Endometrial microvascular endothelial cells (primary cell): ENCODE results near the gene CAMTA1. TPM values are rescaled to one million over a fixed set of nuclear protein-coding genes. Genes with fewer than 3 reads are reported as not detected.

Experiments used
- in situ Hi-C: cut with HindIII; loops from 2 replicates; pipeline ENCODE4 v1.10.0; 2017; ENCODE audit warnings: low sequenced_read_pairs, low pct_unique_long_range_greater_than_20kb; ENCODE audit errors: inconsistent ontology term
- total RNA-seq: library from RNA; depleted of rRNA; stranded (reverse); fragments of >200 nt; gene quantifications from one replicate; pipeline ENCODE4 v1.2.3, GENCODE V29; 2015; ENCODE audit errors: inconsistent ontology term

The CAMTA1 gene
- total RNA-seq, 1 donor from 2014 or later, result 89.0 TPM

DNA sequence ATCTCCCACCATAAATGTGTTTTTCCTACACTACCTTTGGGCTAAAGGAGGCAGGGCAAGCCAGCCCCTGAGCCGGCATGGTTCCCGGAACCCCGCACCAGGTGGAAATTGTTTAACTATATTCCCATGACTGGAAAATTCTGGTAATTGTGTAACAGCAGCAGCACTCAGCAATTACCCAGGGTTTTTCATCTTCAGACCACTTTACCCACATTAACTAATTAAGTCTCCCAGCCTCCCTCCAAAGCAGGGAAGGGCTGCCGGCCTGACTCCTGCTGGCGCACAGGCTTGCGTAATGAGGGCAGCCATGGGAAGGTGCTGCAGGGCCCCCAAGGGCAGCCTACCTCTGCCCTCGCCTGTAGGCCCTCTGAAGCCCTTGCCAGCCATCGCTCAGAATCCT lies 845.1 kb downstream of the CAMTA1 start:
- in situ Hi-C loops, result no loop called here

DNA sequence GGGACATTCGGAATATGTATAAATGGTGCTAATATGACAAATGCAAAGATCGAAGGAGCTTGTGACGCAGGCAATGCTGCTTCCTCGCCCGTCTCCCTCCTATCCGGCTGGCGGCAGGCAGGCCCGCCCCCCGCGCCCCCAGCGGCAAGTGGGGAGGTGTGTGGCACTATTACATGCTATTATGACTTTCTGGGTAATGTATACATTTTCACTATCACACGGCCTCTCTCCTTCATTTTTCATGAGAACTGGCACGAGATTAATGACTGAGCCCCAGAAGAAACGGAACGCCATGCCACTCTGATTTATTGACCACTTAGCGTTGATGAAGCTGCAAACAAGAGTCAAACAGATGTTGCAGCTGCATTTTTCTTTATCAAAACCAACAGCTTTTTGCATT lies 846.9 kb downstream of the CAMTA1 start:
- in situ Hi-C loops, result no loop called here

DNA sequence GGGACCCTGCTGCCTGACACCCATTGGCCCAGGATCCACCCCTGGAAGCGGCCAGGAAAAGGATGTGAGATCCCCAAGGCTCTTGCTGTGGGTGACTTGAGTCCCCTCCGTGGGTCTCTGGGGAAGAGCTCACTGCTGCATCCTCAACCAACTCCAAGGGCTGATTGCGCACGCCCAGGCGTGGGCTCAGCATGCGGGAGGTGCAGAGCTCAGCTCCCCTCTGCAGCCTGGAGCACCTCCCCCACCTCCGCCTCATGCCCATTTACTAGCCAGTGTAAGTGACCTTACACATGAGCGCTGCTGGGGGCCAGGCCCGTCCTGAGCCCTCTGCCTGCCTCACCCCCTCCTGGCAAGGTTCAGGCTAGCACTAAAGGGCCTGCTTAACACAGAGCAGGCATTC lies 847.4 kb downstream of the CAMTA1 start:
- in situ Hi-C loops, result no loop called here

DNA sequence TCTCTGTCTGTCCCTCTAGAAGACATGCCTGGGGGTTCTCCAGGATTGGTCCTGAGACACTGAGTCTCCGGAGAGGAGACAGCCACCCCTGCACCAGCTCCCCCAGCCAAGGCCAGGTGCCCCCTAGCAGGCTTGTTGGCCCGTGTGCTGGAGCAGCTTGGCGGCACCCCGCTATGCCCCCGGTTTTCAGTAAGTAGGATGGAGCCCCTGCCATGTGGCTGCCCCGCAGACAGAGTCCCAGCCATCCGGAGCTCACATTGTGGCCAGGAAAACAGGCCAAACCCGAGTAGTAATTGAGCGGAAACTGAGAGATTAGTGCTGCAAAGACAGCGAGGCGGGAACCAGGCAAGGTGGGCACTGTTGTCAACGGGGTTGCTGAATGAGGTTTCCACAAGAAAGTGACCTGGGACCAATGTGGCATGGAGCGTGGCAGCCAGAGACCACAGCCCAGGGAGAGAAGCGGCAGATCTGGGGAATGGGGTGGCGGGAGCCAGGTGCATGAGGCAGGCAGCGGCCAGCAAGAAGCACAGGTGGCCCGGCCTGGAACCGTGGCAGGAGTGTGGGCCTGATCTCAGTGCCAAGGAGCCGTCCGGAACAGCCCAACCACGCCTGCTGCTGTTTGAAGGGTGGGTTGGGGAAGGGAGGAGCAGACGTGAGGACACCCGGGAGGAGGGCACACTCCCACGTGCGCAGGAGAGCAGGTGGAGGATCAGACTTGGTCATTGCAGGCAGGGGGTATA lies 848.4 kb downstream of the CAMTA1 start:
- in situ Hi-C loops, result no loop called here

DNA sequence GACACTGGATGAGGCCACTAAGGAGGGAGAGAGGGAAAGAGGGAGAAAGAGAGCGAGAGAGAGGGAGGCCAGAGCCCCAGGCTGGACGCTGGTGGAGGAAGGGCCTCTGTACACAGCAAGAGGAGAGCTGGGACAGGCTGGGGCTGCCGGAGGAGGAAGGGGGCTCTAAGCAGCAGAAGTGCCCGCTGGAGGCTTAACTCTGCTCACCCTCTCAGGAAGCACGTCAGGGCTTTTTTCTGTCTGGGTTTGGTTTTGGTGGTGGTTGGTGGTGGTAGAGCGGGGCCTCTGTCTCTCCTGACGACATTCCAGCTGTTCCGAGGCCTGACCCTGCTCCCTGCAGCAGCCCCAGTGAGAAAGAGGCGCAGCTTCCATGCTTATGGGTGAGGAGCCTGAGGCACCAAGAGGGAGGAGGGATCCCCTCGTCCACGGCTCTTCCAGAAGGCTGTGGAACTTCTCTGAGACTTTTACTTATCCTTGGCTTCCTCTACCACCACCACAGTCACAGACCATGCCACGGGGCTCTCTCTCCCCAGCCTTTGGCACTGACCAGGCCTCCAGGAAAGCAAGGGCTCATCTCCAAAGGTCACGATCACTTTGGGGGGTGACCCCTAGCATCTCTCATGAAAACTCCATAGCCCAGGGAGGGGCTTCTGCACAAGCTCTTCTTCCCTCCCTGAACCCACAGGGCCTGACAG lies 849.4 kb downstream of the CAMTA1 start:
- in situ Hi-C loops, result no loop called here

DNA sequence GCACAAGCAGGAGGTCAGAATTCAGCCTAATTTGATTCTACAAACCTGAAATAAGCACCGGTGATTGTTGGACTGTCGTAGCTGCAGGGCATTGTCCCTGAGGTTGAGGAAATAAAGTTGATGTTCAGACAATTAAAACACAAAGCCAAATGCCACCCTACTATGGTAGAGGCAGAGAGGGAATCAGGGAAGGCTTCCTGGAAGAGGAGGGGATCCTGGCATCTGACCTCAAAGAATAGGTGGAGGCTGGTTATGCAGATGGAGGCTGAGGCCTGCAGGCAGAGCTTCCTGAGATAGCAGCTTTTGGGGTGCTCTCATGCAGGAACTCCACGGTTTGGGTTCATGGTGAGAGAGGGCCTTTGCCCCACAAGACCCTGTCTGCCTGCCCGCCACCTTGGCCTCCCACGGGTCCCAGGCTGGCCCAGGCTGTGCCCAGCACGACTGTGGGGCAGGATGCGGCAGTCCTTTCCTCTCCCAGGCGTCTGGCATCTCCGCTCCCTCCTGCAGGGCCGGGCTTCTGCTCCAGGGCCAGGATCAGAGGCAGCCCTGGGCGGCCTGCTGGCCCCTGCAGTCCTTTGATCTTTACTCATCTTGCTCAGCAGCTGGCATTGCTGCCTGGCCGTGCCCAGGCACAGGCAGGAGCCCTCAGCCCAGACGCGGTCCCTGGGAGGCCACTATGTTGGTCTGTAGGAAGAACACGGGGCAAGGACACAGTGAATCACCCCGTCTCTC lies 851.7 kb downstream of the CAMTA1 start:
- in situ Hi-C loops, result no loop called here

DNA sequence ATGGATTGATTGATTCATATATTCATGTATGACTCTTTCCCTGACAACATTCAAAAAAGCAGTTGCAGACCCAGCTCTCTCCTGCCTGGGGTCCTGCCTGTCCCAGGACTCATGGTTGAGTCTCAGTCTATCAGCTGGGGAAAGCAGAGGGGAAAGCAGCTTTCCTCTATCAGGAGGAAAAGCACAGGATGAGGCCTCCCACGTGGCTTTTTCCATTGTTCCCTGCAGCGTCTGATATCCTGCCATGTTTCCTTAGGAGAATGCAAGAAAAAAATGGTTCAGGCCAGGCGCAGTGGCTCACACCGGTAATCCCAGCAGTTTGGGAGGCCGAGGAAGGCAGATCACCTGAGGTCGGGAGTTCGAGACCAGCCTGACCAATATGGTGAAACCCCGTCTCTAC lies 852.8 kb downstream of the CAMTA1 start:
- in situ Hi-C loops, result no loop called here

DNA sequence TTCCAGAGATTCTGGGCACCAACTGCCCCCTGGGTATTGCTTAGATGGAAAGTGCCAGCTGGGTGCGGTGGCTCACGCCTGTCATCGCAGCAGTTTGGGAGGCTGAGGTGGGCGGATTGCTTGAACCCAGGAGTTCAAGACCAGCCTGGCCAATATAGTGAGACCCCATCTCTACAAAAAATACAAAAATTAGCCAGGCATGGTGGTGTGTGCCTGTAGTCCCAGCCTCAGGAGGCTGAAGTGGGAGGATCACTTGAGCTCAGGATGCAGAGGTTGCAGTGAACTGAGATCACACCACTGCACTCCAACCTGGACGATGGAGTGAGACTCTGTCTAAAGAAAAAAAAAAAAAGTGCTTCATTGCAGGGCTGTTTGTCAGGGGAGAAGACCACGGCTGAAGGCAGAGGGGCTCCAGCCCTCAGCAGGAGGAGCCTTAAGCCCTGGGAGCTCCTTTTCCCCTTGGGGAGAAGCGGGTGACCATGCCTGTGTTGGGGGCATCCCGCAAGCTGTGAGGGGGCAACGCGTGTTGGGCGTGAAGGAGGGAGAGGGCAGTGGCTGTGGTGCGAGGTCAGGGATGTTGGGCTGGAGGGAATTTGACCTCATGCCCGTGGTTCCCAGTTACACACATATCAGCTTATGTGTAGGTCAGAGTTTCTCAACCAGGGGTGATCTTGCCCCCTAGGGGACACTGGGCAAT lies 854.3 kb downstream of the CAMTA1 start:
- in situ Hi-C loops, result no loop called here

DNA sequence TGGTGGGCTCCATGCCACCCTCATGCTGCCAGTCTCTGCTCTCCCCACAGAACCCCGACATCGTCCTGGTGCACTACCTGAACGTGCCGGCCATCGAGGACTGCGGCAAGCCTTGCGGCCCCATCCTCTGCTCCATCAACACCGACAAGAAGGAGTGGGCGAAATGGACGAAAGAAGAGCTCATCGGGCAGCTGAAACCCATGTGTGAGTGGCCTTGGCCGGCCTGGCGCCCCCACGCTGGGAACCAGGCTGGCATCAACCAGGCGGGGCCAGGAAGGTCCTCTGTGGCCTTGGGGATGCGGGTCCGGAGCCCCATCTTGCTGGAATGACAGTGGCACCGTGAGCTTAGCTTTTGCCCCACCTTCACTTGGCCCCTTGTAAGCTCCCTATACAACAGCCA lies 855.1 kb downstream of the CAMTA1 start:
- in situ Hi-C loops, result no loop called here

DNA sequence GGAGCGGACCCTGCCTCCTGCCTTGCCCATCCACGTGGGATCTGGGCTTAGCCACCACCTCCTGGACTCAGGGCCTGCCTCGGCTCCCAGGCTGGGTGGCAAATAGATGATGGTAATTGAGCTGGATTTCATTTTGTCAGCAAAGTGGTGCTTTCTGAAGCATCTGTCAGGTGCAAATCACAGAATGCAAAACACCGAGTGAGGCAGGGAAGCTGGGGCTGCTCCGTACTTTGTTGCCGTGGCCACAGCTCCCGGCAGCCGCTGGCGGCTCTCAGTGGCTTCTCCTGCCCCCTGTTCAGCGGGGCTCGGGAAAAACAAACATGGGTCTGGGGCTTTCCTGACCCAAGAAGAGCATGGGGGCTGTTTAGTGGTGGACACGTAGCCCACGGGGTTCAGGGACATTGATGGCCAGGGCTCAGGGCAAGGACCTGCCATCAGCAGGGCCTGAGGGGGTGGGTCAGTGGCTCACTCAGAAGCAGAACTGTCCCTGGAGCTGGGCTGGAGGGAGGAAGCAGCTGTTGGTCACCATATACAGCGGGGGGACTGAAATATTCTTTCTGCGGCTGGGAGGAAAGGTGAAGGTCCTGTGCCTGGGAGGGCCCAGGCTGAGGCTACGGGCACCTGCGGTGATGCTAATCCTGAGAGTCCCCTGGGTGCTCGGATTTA lies 855.8 kb downstream of the CAMTA1 start:
- in situ Hi-C loops, result no loop called here

DNA sequence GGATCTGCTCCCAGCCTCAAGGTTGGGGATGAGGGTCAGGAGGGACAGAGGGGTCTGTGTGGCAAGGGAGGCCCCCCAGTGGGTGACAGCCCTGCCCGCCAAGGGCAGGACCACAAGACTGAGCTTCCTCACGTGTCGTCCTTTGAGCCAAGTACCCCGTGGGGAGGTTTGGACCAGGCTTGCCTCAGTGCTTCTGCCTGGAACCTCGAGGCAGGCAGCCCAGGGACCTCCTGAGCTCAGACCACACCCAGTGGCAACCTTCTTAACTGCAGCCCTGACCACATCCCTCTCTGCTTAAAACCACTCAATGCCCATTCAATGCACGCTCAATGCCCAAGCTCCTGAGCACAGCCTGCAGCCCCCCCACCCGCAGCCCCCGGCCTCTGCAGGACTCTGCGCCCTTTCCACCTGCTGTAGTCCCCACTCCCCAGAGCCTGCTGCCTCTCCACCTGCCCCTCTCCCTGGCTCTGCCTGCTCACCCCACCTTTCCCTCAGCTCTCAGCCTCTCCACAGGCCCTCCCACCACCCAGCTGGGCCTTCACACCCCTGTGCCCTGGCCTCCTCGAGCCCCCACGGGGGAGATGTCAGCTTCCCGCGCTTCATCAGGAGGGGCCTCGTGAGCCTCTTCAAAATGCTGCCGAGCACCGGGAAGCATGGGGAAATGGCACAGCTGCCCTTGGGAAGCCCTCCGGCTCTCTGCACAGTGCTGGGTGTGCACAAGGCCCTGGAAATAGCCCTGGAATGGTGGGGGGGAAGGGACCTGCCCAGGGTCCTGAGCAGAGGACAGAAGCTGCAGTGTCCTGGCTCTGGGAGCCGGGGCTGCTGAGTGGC lies 856.5 kb downstream of the CAMTA1 start:
- in situ Hi-C loops, result no loop called here

DNA sequence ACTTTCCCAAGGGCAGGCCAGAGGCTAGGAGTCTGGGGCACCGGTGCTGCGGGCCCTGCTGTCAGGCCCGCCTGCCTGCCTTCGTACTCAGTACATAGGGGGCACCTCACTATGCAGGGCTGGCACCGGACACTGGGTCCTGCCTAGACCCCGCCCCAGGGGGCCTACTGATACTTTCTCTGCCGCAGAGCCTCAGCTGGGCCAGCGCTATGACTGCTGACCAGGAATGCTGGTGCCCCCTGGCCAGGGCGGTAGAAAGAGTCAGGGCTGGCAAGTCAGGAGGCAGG lies 857.1 kb downstream of the CAMTA1 start:
- in situ Hi-C loops, result no loop called here

DNA sequence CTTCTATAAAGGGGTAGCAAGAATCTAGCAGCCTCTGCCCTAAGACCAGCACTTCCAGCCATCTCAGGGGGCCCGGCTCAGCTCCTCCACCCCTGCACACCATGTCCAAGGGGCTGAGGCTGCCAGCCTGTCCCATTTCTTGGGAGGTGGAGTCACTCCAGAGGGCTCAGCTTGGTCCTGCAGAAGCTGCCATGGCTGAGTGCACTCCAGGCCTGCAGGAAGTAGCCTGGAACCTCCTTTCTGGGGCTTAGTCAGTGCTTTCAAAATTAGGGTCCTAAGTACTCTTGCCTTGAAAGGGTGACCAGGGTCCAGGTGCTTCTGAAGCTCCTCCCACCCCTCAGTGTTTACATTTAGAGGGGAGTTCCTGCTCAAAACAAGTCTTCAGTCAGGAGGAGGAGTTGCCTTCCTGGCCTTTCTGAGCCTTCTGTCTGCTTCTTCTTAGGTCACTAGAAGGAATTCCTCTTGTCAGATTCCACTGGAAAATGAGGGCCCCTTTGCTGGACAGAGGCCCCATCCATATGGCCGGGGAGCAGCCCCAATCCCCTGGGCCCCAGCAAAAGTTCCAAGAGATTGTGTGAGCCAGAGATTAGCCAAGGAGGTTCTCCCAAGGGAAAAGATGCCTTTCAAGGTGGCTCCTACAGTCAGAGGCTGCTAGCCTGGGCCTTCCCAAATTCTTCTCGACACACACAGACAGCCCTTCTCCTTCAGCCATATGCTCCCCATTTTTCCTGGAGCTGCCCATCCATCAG lies 857.7 kb downstream of the CAMTA1 start:
- in situ Hi-C loops, result no loop called here

DNA sequence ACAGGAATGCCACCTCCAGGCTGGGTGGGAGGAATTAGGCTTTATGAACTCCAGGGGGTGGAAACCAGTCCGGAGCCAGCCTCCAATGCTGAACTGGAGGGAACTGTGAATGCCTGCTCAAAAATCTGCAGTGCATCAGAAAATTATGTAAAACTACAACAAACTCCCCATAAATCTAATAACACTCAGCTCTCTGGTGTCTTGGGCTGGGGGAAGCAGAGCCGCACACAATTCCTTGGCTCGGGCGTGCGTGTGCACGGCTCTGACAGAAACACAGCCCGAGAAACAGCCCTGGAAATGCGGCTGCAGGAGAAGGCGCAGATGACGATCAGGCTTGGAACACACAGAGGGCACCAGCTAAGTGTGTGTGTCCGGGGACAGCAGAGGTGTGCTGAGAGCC lies 858.3 kb downstream of the CAMTA1 start:
- in situ Hi-C loops, result no loop called here

DNA sequence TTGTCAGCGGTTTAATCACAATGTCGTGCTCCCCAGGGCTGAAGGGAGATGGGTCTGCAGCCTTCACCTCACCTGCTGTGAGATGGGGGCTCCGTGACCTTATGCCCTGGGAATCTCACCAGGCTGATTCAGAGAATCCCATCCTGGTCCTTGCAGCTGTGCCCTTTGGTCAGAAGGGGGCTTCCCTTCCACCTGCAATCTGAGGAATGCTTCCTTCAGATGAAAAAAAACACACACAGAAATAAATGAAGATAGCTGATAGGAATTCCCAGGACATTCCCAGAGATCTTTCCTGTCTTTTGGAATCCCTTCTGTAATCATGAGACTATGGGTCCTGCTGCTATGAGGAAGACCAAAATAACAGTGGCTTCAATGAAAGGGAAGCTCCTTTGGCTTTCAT lies 858.8 kb downstream of the CAMTA1 start:
- in situ Hi-C loops, result no loop called here

DNA sequence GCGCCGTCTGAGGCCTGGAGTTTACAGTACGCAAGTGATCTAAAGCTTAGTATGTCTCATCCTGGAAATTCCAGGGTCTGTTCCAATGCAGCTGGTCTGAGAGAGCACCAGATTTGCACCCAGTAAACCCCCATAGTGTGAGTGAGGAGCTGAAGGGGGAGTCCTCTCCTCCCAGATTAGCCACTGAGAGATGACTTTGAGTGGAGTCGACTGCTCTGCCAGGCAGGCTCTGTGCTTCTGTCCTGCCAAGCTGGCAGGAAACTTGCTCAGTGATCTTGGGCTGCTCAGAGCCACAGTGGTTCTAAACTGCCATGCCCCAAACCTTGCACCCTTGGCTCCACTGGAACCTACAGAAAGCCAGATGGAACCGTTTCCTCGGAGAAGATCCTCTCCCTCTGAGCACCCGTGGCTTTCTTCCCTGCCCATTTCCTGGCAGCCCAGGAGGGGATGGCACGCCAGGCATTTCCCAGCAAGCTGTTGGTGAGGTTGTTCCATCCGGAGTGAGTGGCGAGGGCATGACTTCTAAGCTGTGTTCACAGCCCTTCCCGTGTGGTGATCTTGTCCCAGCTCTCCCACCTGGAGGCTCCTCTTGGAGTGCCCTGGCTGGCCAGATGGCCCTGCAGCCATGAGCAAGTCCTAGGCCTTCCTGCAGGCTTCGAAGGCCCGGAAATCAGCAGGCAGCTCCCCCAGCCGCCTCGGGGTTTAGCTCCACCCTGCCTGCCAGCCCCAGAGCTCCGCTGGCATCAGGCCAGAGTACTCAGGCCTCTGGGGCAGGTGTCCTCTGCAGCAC lies 859.9 kb downstream of the CAMTA1 start:
- in situ Hi-C loops, result no loop called here

DNA sequence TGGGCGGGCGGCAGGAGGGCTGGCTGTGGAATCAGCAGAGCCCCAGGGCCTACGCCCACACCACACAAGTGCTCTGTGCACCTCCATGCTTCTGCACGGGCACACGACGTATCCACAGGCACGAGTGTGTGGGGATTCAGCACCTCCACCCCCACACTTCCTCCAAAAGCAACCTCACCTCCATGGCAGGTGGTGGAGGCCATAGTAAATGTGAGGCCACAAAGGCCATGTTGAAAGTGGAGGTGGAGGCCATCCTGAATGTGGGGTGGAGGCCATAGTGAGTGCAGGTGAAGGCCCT lies 860.4 kb downstream of the CAMTA1 start:
- in situ Hi-C loops, result no loop called here
